Fibroblast of skin of abdomen (primary cell): ENCODE data around the gene GRM5.
"Not testable (repeated sequence)": the region's sequence is repeated elsewhere in the genome, so short reads cannot be mapped to it uniquely, and the experiment has no call there.

Experiments used
- DNase-seq: peaks from one replicate; pipeline ENCODE4 v3.0.0-alpha.2; 2013

The GRM5 gene

GRCh38 chr11:88536616-88537265 is 529.0 kb downstream of the GRM5 start:
- no peak for DNase-seq

- peak; percentile 88 for DNase-seq
Measured at GRCh38 chr11:88535916-88536547, 529.8 kb downstream of the GRM5 start.

GRCh38 chr11:88535266-88535665 is 530.5 kb downstream of the GRM5 start:
- no peak for DNase-seq

- not testable (repeated sequence) for DNase-seq
Measured at GRCh38 chr11:88534706-88535105, 531.1 kb downstream of the GRM5 start.

- DNase-seq: no peak
Measured at GRCh38 chr11:88534185-88534584, 531.6 kb downstream of the GRM5 start.

GRCh38 chr11:88533001-88533400 is 532.8 kb downstream of the GRM5 start:
- no peak for DNase-seq

- DNase-seq: peak; percentile 81
Measured at GRCh38 chr11:88531831-88532230, 534.0 kb downstream of the GRM5 start.

GRCh38 chr11:88529426-88529825 is 536.4 kb downstream of the GRM5 start:
- DNase-seq: no peak

- DNase-seq: peak; percentile 52
Measured at GRCh38 chr11:88523386-88524071, 542.3 kb downstream of the GRM5 start.

- DNase-seq: no peak
Measured at GRCh38 chr11:88522624-88523385, 543.0 kb downstream of the GRM5 start.

- no peak for DNase-seq
Measured at GRCh38 chr11:88521799-88522201, 544.0 kb downstream of the GRM5 start.

GRCh38 chr11:88521399-88521798 is 544.4 kb downstream of the GRM5 start:
- no peak for DNase-seq

GRCh38 chr11:88520391-88520790 is 545.4 kb downstream of the GRM5 start:
- DNase-seq: no peak

GRCh38 chr11:88515002-88515401 is 550.8 kb downstream of the GRM5 start:
- no peak for DNase-seq

- DNase-seq: no peak
Measured at GRCh38 chr11:88511006-88511405, 554.8 kb downstream of the GRM5 start.

GRCh38 chr11:88508759-88509581 is 556.8 kb downstream of the GRM5 start:
- DNase-seq: peak; percentile 21

- DNase-seq: no peak
Measured at GRCh38 chr11:88508418-88508758, 557.4 kb downstream of the GRM5 start.

- DNase-seq: no peak
Measured at GRCh38 chr11:88507771-88508417, 557.9 kb downstream of the GRM5 start.

- DNase-seq: no peak
Measured at GRCh38 chr11:88501541-88501940, 564.2 kb downstream of the GRM5 start.

- no peak for DNase-seq
Measured at GRCh38 chr11:88495836-88496235, 569.9 kb downstream of the GRM5 start.

GRCh38 chr11:88494848-88495247 is 570.9 kb downstream of the GRM5 start:
- no peak for DNase-seq

- no peak for DNase-seq
Measured at GRCh38 chr11:88491674-88492073, 574.1 kb downstream of the GRM5 start.
